ENCODE results near the gene GCA.
A peak's percentile ranks its signal among the peaks of the same experiment; 100 is the strongest.

Gene GCA

DNA sequence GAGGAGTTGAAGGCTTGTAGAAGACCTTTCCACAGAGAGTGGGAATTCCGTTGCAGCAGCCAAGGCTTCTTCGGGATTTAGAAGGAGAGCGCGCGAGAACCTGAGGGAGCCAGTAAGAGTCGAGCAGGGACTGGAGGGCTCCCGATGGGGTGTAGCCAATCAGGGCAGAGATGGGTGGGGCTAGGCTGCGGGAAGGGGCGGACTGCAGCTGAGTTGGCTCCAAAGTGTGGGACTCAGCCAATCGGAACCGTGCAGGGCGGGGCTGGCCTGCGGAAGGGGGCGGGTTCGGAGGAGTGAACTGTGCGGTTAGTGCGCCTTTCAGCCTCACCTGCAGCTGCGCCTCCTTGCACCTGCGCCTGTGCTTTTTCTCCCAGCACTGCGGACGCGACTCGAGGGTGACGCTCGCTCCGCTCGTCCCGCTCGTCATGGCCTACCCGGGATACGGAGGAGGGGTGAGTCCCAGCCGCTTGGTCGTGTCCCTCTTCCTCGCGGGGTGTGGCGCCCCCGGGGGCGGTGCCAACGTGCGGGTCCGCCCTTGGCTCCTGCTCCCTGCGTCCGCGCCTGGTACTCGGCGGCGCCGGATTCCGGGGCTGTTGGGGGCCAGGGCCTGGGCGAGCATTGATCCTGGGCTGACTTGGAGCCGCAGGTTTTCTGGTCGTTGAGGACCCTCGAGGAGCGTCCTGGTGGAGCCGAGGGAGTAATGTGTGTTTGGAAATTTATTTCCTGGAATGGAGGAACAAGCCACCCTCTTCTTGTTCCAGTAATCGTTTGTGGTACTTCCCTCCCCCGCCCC, at the start of gene GCA:
TSS of gene GCA (plus strand) at position 309 of the 793 bp plus-strand sequence. CDS start at position 426, 117 bp downstream.
- peak; percentile 91 for DNase-seq

DNA sequence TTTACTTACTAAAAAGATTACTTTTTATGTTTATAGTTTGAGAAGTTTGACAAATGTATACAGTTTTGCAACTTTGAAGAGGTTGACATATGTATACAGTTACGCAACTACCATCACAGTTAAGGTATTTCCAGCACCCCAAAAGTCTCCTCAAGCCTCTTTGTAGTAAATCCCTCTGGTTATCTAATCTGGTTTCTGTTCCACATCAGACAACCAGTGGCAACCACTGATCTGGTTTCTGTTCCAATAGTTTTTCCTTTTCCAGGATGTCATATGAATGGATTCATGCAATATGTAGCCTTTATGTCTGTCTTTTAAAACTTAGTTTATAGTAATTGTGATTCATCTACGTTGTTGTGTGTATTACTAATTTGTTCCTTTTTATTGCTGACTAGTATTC, 48.9 kb upstream of the GCA start:
- no peak for DNase-seq

DNA sequence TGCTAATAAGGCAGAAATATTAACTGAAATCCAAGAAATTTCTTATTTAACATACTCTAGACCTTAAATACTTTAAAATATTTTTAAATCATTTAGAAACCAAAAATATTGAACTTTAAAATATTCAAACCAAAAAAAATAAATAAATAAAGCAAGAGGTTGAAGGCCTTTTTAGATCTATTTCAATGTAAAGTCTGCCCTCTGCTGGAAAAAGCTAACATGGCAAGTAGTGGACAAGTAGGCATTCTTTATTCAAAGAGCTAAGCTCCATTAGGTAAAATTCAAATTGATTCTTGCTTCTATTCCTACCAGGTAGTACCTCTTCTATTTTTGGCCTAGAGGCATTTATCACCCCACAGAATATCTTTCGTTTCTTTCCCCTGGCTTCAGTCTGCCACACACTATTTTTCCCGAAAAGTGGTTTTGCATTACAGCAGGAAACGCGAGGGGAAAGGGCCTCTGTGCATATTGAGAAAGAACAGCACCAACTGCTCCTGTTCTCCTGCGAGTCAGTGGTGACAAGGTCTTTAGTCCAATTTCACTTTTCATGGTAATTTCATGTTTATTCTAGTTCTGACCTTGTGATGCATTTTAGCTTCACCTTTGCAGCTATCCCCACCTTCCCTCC, 45.9 kb upstream of the GCA start:
- peak; percentile 34 for DNase-seq

GRCh38 chr2:162298669-162299335, 45.1 kb upstream of the GCA start:
- no peak for DNase-seq

GRCh38 chr2:162300266-162300665, 43.7 kb upstream of the GCA start:
- DNase-seq: no peak

GRCh38 chr2:162301151-162301804, 42.7 kb upstream of the GCA start:
- DNase-seq: peak; percentile 54

- no peak for DNase-seq
Measured at GRCh38 chr2:162301877-162302276, 42.1 kb upstream of the GCA start.

- no peak for DNase-seq
Measured at GRCh38 chr2:162305901-162306300, 38.0 kb upstream of the GCA start.

GRCh38 chr2:162308747-162309503, 35.0 kb upstream of the GCA start:
- no peak for DNase-seq

DNA sequence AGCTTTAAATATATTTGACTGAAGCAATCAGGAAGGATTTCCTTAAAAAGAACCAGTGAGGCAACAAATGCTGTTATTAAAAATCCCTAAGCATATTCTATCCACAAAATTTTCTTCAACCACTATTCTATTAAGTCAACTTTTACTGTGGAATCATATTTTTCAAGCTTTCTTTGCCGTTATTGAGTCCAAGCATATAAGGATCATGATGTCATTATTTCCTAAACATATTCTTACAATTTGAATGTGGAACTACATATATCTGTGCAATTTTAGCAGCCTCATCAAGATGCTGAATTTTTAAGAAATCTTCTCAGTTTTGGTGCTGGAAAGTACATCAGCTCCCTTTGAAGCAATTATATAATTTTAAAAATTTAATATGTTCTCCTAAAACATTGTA, 31.1 kb upstream of the GCA start:
- DNase-seq: no peak

GRCh38 chr2:162315938-162316337, 28.0 kb upstream of the GCA start:
- DNase-seq: no peak

DNA sequence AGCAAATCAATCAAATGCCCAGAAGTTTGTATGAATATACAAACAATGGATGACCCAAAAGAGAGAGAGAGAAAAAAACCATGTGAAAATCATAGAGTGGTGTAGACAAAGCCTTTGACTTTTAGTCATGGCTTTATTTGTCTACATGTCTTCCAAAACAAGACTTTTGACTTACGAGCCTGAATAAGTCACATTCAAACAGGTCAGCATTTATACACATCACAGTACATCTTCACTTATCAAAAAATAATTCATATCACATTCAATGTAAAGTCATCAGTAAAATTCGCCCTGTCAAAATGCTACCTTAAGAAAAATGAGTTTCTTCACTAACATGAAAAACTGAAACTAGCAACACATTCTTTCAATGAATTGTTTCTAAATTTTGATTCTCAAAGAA, 27.3 kb upstream of the GCA start:
- DNase-seq: no peak

GRCh38 chr2:162317058-162317742, 26.7 kb upstream of the GCA start:
- no peak for DNase-seq

- no peak for DNase-seq
Measured at GRCh38 chr2:162317861-162318327, 26.0 kb upstream of the GCA start.

DNA sequence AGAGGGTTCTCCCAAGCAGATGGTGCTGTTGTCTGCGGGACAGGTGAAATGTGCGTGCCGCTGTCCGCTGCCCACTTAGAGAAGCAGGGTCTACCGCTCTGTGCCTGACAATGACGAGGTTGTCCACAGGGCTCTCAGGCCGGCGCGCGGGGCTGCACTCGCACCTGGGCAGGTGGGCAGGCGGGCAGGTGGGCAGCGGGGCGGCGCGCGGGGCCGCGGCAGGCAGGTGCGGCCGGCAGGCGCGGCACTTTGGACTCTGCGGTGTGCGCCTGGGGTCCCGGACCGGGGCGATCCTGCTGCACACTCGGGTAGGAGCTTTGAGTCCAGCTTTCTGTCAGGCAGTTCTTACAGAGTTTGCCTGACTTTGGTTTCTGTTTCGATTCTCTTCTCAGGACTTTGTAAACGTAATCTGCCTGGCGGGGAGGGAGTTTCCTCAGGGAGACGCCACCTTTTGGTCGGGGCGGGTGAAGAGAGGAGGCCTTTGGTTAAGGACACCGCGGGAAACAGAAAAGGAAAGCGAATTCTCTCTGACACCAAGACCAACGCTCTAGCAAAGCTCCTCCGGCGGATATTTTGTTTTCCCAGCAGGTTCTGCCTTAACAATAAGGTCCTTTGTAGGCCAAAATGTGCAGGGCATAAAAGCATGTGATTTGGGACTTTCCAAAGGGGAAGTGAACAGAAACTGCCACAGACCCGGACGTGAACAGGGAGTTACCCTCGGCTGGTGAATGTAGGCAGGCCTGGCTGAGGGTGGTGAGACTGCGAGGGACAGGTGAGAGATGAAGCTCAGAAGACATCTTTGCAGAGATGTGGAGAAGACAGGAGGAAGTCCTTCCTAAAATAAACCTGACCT, 25.4 kb upstream of the GCA start, which contains the start of gene IFIH1:
TSS of gene IFIH1 (minus strand) at position 357 of the 853 bp plus-strand sequence. CDS start 377 bp downstream, outside the sequence.
- DNase-seq: no peak

- no peak for DNase-seq
Measured at GRCh38 chr2:162320864-162321517, 22.9 kb upstream of the GCA start.

DNA sequence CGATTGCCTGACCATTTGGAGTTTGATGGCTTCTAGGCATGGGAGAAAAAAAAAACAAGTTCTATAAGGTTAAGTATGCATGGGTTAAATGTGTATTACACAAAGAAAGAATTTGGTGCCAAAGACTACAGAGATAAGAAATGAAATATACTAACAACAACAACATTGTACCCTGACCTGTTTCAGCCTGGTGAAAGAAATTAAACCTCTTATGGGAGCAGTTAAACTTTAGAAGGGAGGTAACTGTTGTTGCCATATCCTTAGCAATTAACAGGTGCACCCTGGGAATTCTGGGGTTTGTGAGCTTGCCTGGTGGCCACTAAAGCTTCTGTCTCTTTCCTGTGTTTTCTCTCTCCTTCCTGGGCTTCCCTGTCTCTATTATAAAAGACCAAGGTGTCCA, 19.0 kb upstream of the GCA start:
- no peak for DNase-seq

DNA sequence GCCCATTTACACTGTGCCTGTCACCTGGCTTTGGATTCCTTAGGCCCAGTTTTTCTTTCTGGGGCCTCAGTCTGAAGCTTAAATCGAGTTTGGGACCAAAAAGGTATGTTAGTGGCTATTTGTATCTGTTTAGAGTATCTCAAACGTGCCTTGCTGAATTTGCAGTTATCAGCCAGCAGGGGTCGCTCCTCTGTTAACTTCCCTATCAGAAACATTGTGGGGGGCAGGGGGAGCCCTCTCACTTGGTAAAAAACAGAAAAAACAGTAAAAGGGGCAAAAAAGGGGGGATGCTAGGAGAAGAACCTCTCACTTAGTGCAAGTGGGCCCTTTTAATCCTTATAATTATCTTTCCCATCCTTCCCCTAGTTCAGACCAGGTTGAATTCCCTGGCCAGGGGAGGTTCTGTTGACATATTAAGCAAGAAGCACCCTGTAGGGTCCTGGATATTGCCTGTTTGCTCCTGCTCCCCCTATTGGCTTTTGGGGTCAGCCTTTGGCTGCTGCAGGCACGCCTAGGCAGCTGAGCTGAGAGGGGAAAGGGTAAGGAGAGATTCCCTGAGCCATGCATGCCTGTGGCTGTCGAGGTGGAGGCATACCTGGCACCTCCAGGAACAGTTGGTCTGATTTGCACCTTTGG, 16.7 kb upstream of the GCA start:
- DNase-seq: no peak

DNA sequence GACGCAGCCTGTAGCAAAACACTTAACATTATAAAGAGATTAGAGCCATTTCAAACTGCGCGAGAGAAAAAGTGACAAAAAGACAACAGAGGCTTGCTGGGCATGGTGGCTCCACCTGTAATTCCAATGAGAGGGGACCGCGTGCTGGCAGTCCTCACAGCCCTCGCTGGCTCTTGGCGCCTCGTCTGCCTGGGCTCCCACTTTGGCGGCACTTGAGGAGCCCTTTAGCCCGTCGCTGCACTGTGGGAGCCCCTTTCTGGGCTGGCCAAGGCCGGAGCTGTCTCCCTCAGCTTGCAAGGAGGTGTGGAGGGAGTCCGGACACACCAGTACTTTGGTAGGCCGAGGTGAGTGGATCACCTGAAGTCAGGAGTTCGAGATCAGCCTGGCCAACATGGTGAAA, 16.1 kb upstream of the GCA start:
- no peak for DNase-seq
